ENCODE measurements around the gene TACC2.

DNA sequence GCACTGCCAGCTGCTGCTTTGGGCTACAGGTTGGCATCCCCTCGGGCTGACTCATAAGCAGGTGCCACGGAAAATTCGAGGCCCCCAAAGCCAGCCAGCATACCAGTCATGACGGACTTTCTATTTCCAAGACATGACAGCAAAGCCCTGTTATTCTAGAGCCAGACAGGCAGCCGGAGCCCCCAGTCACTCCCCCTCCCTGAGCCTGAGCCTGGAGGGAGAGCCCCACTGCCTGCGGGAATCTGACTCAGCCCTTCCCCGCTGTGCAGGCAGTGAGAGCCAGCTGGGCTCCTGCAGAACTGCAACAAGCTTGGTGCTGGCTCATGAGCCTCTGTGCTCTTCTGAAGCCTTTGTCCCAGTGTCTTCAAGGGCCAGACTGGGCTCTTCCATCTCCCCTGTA lies 297.9 kb downstream of the TACC2 start:
- TF ChIP-seq, protein P1, sequence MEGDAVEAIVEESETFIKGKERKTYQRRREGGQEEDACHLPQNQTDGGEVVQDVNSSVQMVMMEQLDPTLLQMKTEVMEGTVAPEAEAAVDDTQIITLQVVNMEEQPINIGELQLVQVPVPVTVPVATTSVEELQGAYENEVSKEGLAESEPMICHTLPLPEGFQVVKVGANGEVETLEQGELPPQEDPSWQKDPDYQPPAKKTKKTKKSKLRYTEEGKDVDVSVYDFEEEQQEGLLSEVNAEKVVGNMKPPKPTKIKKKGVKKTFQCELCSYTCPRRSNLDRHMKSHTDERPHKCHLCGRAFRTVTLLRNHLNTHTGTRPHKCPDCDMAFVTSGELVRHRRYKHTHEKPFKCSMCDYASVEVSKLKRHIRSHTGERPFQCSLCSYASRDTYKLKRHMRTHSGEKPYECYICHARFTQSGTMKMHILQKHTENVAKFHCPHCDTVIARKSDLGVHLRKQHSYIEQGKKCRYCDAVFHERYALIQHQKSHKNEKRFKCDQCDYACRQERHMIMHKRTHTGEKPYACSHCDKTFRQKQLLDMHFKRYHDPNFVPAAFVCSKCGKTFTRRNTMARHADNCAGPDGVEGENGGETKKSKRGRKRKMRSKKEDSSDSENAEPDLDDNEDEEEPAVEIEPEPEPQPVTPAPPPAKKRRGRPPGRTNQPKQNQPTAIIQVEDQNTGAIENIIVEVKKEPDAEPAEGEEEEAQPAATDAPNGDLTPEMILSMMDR (conservative IDR thresholded peaks at IDR 0.05), result no peak
- no peak for TF ChIP-seq ZFX (IDR thresholded peaks at IDR 0.05)
